Endothelial cell (in vitro differentiated cells): ENCODE data around the gene BTBD8. TPM values are rescaled to one million over a fixed set of nuclear protein-coding genes. Genes with fewer than 3 reads are reported as not detected.

Experiments
- DNase-seq: peaks from one replicate; pipeline ENCODE4 v3.0.0; 2021; ENCODE audit warnings: low spot score
- H3K27ac Mint-ChIP-seq: one replicate; pipeline ENCODE4 v1.8.0; 2021; ENCODE audit warnings: mixed read lengths, inconsistent platforms; ENCODE audit not compliant: unreplicated experiment
- H3K27me3 Mint-ChIP-seq: one replicate; pipeline ENCODE4 v1.8.0; 2021; ENCODE audit warnings: mild to moderate bottlenecking, moderate library complexity, mixed read lengths, inconsistent platforms; ENCODE audit not compliant: unreplicated experiment
- H3K36me3 Mint-ChIP-seq: one replicate; pipeline ENCODE4 v1.8.0; 2021; ENCODE audit warnings: mild to moderate bottlenecking, low read depth, mixed read lengths, inconsistent platforms; ENCODE audit not compliant: unreplicated experiment
- H3K4me1 Mint-ChIP-seq: one replicate; pipeline ENCODE4 v1.8.0; 2021; ENCODE audit warnings: mild to moderate bottlenecking, mixed read lengths, inconsistent platforms; ENCODE audit not compliant: unreplicated experiment
- H3K4me3 Mint-ChIP-seq: one replicate; pipeline ENCODE4 v1.8.0; 2021; ENCODE audit warnings: mild to moderate bottlenecking, mixed read lengths, inconsistent platforms; ENCODE audit not compliant: unreplicated experiment
- H3K9me3 Mint-ChIP-seq: one replicate; pipeline ENCODE4 v1.8.0; 2021; ENCODE audit warnings: mixed read lengths, inconsistent platforms; ENCODE audit not compliant: unreplicated experiment
- total RNA-seq: library from RNA; stranded (reverse); fragmentation: NEBNext Ultra II Directional; extraction: Animal tissue kit (Norgen Biotek cat#: 25700); gene quantifications from one replicate; pipeline ENCODE4 v1.2.1, GENCODE V29; 2021; ENCODE audit not compliant: unreplicated experiment
- TF ChIP-seq, protein P1 (sequence below): fragments of 200-600 bp; sonication (generic); IDR thresholded peaks from one replicate; pipeline ENCODE4 v1.5.0; 2021; ENCODE audit warnings: antibody characterized with exemption; ENCODE audit not compliant: unreplicated experiment

The BTBD8 gene
- total RNA-seq, 1 donor from 2014 or later: 4.0 TPM

GRCh38 chr1:92091625-92092024 lies 11.5 kb downstream of the BTBD8 start:
- H3K9me3 Mint-ChIP-seq: no peaks in the 10 kb centered on the region
- H3K27ac Mint-ChIP-seq: no peak overlapping the region
- H3K4me1 Mint-ChIP-seq: peaks cover 13% of the 10 kb centered on the region
- no peak for DNase-seq
- H3K4me3 Mint-ChIP-seq: no peak overlapping the region
- TF ChIP-seq, protein P1, sequence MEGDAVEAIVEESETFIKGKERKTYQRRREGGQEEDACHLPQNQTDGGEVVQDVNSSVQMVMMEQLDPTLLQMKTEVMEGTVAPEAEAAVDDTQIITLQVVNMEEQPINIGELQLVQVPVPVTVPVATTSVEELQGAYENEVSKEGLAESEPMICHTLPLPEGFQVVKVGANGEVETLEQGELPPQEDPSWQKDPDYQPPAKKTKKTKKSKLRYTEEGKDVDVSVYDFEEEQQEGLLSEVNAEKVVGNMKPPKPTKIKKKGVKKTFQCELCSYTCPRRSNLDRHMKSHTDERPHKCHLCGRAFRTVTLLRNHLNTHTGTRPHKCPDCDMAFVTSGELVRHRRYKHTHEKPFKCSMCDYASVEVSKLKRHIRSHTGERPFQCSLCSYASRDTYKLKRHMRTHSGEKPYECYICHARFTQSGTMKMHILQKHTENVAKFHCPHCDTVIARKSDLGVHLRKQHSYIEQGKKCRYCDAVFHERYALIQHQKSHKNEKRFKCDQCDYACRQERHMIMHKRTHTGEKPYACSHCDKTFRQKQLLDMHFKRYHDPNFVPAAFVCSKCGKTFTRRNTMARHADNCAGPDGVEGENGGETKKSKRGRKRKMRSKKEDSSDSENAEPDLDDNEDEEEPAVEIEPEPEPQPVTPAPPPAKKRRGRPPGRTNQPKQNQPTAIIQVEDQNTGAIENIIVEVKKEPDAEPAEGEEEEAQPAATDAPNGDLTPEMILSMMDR: no peak
- H3K36me3 Mint-ChIP-seq: no peaks in the 10 kb centered on the region
- peaks cover 3% of the 10 kb centered on the region for H3K27me3 Mint-ChIP-seq

- Mint-ChIP-seq H3K4me1 (peaks cover 13% of the 10 kb centered on the region), H3K27ac (no peak overlapping the region), H3K27me3 (peaks cover 3% of the 10 kb centered on the region), H3K36me3 (no peaks in the 10 kb centered on the region), H3K9me3 (no peaks in the 10 kb centered on the region), H3K4me3 (no peak overlapping the region)
- no peak for DNase-seq
- TF ChIP-seq, protein P1: no peak
Observed at GRCh38 chr1:92094090-92094489, 13.9 kb downstream of the BTBD8 start.

DNA sequence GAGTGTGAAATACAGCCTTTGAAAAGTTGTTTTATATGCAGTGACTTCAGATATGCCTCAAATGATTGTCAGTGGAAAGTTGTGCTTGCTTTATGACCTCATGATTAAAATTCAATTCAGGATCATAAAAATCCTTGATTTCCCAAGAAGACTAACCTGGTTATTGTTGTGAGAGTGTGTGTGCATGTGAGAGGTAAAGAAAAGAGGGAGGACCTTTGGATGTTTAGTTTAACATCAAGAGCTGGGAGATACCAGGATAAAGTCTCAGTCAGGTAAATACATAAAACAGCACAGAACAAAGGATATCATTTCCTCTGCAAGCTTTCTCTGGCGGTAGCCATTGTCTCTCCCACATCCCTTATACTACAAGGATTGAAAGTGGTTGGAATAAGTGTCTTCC lies 14.4 kb downstream of the BTBD8 start:
- Mint-ChIP-seq H3K27ac (no peak overlapping the region), H3K4me3 (no peak overlapping the region), H3K4me1 (peaks cover 13% of the 10 kb centered on the region), H3K9me3 (no peaks in the 10 kb centered on the region), H3K27me3 (peaks cover 3% of the 10 kb centered on the region), H3K36me3 (no peaks in the 10 kb centered on the region)
- no peak for DNase-seq
- TF ChIP-seq, protein P1: no peak

DNA sequence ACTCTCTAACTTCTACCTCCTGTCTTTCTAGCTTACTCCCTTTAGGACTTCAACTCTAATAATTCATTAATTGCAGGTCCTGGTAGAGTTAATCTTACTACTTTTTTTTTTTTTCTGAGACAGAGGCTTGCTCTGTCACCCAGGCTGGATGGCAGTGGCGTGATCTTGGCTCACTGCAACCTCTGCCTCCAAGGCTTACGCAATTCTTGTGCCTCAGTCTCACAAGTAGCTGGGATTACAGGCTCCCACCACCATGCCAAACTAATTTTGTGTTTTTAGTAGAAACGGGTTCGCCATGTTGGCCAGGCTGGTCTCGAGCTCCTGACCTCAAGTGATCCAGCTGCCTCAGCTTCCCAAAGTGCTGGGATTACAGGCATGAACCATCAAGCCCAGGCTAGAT lies 15.7 kb downstream of the BTBD8 start:
- Mint-ChIP-seq H3K27me3 (peaks cover 3% of the 10 kb centered on the region), H3K4me3 (no peak overlapping the region), H3K9me3 (no peaks in the 10 kb centered on the region), H3K36me3 (no peaks in the 10 kb centered on the region), H3K4me1 (peaks cover 13% of the 10 kb centered on the region), H3K27ac (no peak overlapping the region)
- DNase-seq: no peak
- TF ChIP-seq, protein P1: no peak

DNA sequence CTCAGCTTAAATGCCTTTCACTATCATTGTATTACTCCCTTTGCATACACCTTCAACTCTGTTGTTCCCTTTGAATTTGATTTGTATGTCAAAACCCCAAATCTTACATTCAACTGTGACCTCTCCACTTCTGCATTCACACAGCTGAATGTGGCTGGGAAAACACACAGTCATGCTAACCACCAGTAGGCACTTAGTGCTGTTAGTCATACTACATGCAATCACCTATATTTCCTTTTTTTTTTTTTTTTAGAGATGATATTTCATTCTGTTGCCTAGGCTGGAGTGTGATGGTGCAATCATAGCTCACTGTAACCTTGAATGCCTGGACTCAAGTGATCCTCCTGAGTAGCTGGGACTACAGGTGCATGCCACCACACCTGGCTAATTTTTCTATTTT lies 16.2 kb downstream of the BTBD8 start:
- no peak for DNase-seq
- Mint-ChIP-seq H3K36me3 (no peaks in the 10 kb centered on the region), H3K9me3 (no peaks in the 10 kb centered on the region), H3K4me1 (peaks cover 13% of the 10 kb centered on the region), H3K27ac (no peak overlapping the region), H3K27me3 (peaks cover 3% of the 10 kb centered on the region), H3K4me3 (no peak overlapping the region)
- TF ChIP-seq, protein P1: no peak
